Epithelial cell of proximal tubule (primary cell): ENCODE data around the gene IPO8. TPM values are rescaled to one million over a fixed set of nuclear protein-coding genes. Genes with fewer than 3 reads are reported as not detected.

Source experiments
- DNase-seq: peaks from one replicate; pipeline ENCODE4 v3.0.0-alpha.2; 2011; ENCODE audit warnings: low read depth
- H3K4me3 ChIP-seq: 2 replicates; pipeline ENCODE4 v1.5.1; 2011; ENCODE audit warnings: low read depth, mild to moderate bottlenecking, low read length
- CTCF ChIP-seq: conservative IDR thresholded peaks from 2 replicates; pipeline ENCODE4 v1.5.1; 2012; ENCODE audit warnings: low read depth, mild to moderate bottlenecking, low read length
- total RNA-seq: library from RNA; depleted of rRNA; stranded (reverse); fragments of >200 nt; gene quantifications from 2 replicates; pipeline ENCODE4 v1.2.3, GENCODE V29; 2015

Gene IPO8
- total RNA-seq, 1 donor from 2014 or later = 12.5 TPM

DNA sequence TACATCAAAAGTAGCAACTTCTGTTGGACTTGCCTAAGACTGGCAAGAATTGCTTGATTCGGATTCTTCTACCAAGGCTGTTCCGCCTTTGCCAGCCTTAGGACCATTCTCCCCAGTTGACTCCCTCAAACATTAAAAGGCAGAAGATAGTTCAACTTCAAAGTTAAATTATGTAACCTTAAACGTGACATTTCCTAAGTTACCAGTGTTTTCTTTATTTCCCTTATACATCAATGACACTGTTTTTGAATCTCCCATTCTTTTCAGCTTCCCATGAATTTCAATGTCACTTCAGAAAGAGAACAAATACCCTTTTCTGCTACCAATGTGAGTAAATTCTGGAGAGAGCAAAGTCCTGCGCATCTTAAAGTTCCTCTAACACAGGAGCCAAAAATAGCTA lies 33.9 kb upstream of the IPO8 start:
- no peak overlapping the region for H3K4me3 ChIP-seq
- DNase-seq = no peak
- no peak for TF ChIP-seq CTCF

DNA sequence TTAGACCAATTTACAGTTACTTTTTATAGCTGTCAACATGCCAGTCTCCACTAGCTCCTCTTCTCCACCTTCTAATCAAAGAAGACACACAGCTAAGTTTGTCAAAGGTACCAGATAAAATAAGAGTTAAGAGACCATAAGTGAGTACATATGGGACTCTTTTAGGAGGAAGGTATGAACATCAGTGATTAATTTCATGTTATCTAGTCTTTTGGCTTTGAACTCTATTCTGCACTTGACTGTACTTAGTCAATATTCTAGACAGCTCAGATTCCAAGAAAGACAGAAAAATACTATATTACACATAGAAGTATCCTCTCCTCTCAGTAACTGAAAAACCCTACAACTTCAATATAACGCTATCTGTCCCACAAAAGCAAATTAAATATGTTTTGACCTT lies 31.0 kb upstream of the IPO8 start:
- no peak overlapping the region for H3K4me3 ChIP-seq
- TF ChIP-seq CTCF = no peak
- DNase-seq = no peak

DNA sequence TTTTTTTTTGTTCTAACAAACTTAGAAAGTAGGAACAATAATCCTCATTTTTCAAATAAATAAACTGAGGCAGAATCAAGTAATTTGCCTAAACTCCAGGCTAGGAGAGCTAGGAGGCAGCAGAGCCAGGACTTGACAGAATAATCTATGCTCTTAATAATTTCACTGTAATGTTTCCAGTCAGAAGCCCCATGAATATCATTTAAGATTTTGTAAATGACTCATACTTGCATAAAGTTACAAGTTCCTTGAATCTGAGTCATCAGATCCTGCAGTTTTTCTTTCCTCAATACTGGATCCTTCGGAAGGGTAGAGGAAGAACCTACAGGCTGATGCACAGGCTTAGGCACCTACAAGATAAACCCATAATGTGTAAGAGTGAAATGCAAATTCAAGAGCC lies 30.1 kb upstream of the IPO8 start:
- H3K4me3 ChIP-seq = no peak overlapping the region
- TF ChIP-seq CTCF = no peak
- DNase-seq = peak; percentile 10

DNA sequence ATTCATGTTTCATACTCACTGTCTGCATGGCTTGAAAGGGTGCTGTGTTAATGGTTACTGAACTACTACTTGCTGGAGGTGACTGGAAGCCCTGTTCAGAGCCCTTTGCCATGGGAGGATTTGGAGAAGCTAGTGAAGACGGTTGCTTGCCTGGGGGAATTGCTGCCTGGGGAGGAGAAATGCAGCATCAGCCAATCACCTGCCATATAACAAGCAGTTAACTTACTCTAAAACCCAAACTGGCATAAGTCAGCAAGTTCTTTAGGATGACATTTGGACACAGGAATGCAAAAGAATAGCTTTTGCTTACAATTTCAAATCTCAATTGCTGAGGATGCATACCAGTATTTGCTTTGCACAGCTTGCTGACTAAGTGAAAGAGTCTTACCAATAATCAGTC lies 23.4 kb upstream of the IPO8 start:
- TF ChIP-seq CTCF = no peak
- no peak for DNase-seq
- H3K4me3 ChIP-seq = no peak overlapping the region

DNA sequence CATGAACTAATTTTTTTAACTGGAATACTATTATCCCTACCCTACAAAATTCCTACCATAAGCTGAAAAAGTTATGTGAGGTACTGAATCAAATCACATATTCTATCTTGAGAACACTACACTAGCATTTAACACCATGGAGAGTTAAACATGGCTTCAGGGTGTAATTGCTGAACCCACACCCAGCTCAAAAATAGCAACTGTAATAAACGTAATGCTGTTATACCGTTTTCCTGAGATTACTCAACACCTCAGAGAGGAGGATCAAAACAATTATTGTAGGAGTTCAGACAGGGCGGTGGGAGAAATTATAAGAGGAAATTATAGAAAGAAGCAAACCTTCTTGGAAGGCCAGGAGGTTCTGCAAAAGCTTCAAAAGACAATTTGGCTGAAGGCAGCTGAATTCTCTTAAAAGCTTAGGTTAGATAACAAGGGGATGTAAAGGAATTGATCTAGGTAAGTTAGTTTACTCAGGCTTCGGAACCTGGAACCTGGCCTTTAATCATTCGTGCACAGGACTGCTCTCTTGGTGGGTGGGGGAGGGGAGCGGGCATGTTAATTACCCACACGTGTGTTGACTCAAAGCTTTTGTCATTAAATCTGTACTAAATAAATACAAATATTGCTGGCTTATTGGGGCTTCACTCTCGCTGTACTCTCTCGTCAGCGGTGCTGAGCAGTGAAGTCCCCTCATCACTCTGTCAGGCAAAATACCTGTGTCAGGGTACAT lies 12.1 kb upstream of the IPO8 start:
- TF ChIP-seq CTCF = no peak
- no peak for DNase-seq
- H3K4me3 ChIP-seq = no peak overlapping the region

DNA sequence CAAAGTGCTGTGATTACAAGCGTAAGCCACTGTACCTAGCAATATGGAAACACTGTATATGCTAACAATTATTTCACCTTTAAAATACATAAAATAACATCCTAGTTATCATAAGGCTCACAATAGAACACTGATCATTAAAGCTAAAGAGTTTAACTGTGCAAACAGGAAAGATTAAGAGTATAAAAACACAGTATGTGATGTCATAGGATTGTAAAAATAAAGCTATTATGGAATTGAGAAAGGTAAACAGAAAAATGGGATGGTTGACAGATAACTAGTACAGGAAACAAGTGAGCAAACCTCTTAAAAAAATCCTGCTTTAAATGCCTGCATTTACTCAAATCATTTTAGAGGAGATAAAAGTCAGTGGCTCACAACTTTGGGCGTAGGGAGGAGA lies 10.8 kb upstream of the IPO8 start:
- DNase-seq = no peak
- H3K4me3 ChIP-seq = no peak overlapping the region
- no peak for TF ChIP-seq CTCF

GRCh38 chr12:30701056-30701455 lies 5.4 kb upstream of the IPO8 start:
- DNase-seq = no peak
- TF ChIP-seq CTCF = no peak

More at GRCh38 chr12:30701056-30701455, 5.4 kb upstream of the IPO8 start:
- H3K4me3 ChIP-seq = no peak overlapping the region
